Transverse colon (tissue), 3 donors: ENCODE measurements around the gene INSYN2B.

ENCODE experiments used
- CTCF ChIP-seq, 5 experiments: fragments of 200-600 bp in 3 of 5; fragments of 450-650 bp in 2 of 5; sonication (generic) in 3 of 5; IDR thresholded peaks; 1 replicate in 2 of 5; 2 replicates in 3 of 5; pipeline ENCODE4 v1.5.1; 2016 to 2017; ENCODE audit warnings: antibody characterized with exemption in 5 of 5, inconsistent platforms in 3 of 5, mild to moderate bottlenecking in 2 of 5, moderate library complexity in 1 of 5
- EP300 ChIP-seq: sonication (generic); formaldehyde crosslinking; IDR thresholded peaks from one replicate; pipeline ENCODE4 v1.6.1; 2017; ENCODE audit warnings: antibody characterized with exemption, low read depth
- POLR2A ChIP-seq: fragments of 450-650 bp; IDR thresholded peaks from one replicate; pipeline ENCODE4 v1.6.1; 2016; ENCODE audit warnings: antibody characterized with exemption, mild to moderate bottlenecking, moderate library complexity

- TF ChIP-seq POLR2A (no peak), CTCF (IDR thresholded peaks at IDR 0.05) (no peak), EP300 (no peak)
Observed at GRCh38 chr5:169875731-169876130, 104.6 kb downstream of the INSYN2B start.
